Keratinocyte (primary cell): ENCODE data around the gene SYNC. TPM values are rescaled to one million over a fixed set of nuclear protein-coding genes. Genes with fewer than 3 reads are reported as not detected.

ENCODE experiments used
- DNase-seq: peaks from one replicate; pipeline ENCODE4 v3.0.0-alpha.2; 2011; ENCODE audit warnings: low read depth, missing footprints, low spot score
- FAIRE-seq: peaks from 2 replicates; lab custom pipeline; 2011; peaks lifted over from hg19 to GRCh38; lab: Jason Lieb, UNC
- H2AFZ ChIP-seq: 2 replicates; pipeline ENCODE4 v1.6.0; 2012; ENCODE audit warnings: low read length, control low read depth, inconsistent platforms; ENCODE audit not compliant: control insufficient read depth
- H3K27ac ChIP-seq: 2 replicates; pipeline ENCODE4 v1.5.1; 2011; ENCODE audit warnings: low read length; ENCODE audit not compliant: control insufficient read depth, insufficient read depth
- H3K27me3 ChIP-seq: 3 replicates; pipeline ENCODE4 v1.6.0; 2011; ENCODE audit warnings: low read length; ENCODE audit not compliant: control insufficient read depth, insufficient read depth; ENCODE audit errors: extremely low read depth
- H3K36me3 ChIP-seq, 2 experiments: 2 replicates in 1 of 2; 3 replicates in 1 of 2; pipeline ENCODE4 v1.5.1; 2011; ENCODE audit warnings: low read length in 2 of 2, mild to moderate bottlenecking in 1 of 2; ENCODE audit not compliant: control insufficient read depth in 2 of 2, insufficient read depth in 2 of 2; ENCODE audit errors: extremely low read depth in 1 of 2
- H3K4me1 ChIP-seq: 3 replicates; pipeline ENCODE4 v1.5.1; 2011; ENCODE audit warnings: low read length; ENCODE audit not compliant: control insufficient read depth, insufficient read depth; ENCODE audit errors: extremely low read depth
- H3K4me2 ChIP-seq: 3 replicates; pipeline ENCODE4 v1.6.0; 2011; ENCODE audit warnings: low read depth, low read length; ENCODE audit not compliant: control insufficient read depth, insufficient read depth; ENCODE audit errors: extremely low read depth
- H3K4me3 ChIP-seq, 3 experiments: fragments of 200-600 bp in 1 of 3; sonication (generic) in 1 of 3; 2 replicates in 2 of 3; 3 replicates in 1 of 3; pipeline ENCODE4 v1.5.1; 2011 to 2016; ENCODE audit warnings: low read length in 3 of 3, mild to moderate bottlenecking in 3 of 3, control low read depth in 2 of 3, inconsistent platforms in 1 of 3, low read depth in 1 of 3, mixed read lengths in 1 of 3, mixed run types in 1 of 3, moderate library complexity in 1 of 3; ENCODE audit not compliant: control insufficient read depth in 2 of 3, insufficient read depth in 2 of 3; ENCODE audit errors: extremely low read depth in 1 of 3
- H3K79me2 ChIP-seq: 2 replicates; pipeline ENCODE4 v1.6.0; 2012; ENCODE audit warnings: low read length; ENCODE audit not compliant: control insufficient read depth, insufficient read depth
- H3K9ac ChIP-seq: 3 replicates; pipeline ENCODE4 v1.6.0; 2011; ENCODE audit warnings: low read length; ENCODE audit not compliant: control insufficient read depth, insufficient read depth; ENCODE audit errors: extremely low read depth
- H3K9me1 ChIP-seq: 3 replicates; pipeline ENCODE4 v1.6.0; 2011; ENCODE audit warnings: low read length; ENCODE audit not compliant: control insufficient read depth, insufficient read depth; ENCODE audit errors: extremely low read depth
- H3K9me3 ChIP-seq: 2 replicates; pipeline ENCODE4 v1.5.1; 2012; ENCODE audit warnings: low read depth, low read length; ENCODE audit not compliant: control insufficient read depth
- H4K20me1 ChIP-seq: 3 replicates; pipeline ENCODE4 v1.6.0; 2011; ENCODE audit warnings: low read length; ENCODE audit not compliant: control insufficient read depth, insufficient read depth; ENCODE audit errors: extremely low read depth
- EZH2 ChIP-seq: IDR thresholded peaks from one replicate; pipeline ENCODE4 v1.6.1; 2012; ENCODE audit warnings: inconsistent platforms, mild to moderate bottlenecking, low read length, moderate library complexity
- dilution Hi-C: fragments of 300-500 bp; cut with MboI; formaldehyde crosslinking; loops from one replicate; pipeline ENCODE4 v1.7.0; 2020; ENCODE audit warnings: low sequenced_read_pairs; ENCODE audit not compliant: extremely low pct_ligation_motif_present
- polyA plus RNA-seq, 5 experiments: library from polyadenylated mRNA; depleted of rRNA in 3 of 5; stranded (reverse) in 3 of 5; stranded (forward) in 1 of 5; unstranded in 1 of 5; fragments of >200 nt; gene quantifications; 1 replicate in 1 of 5; 2 replicates in 3 of 5; 3 replicates in 1 of 5; pipeline versions ENCODE4 v1.2.1 to v1.2.3, GENCODE V29; 2011 to 2012; ENCODE audit warnings: missing spikeins in 2 of 5, low read depth in 1 of 5, low replicate concordance in 1 of 5
- TF ChIP-seq, protein P1 (sequence below), 3 experiments: IDR thresholded peaks in 1 of 3; conservative IDR thresholded peaks in 1 of 3; optimal IDR thresholded peaks in 1 of 3; 2 replicates in 2 of 3; 3 replicates in 1 of 3; pipeline versions ENCODE3 to v1.5.1; 2011; ENCODE audit warnings: low read length in 3 of 3, mild to moderate bottlenecking in 3 of 3, moderate library complexity in 2 of 3, control low read depth in 1 of 3, inconsistent platforms in 1 of 3; ENCODE audit not compliant: insufficient read depth in 2 of 3; ENCODE audit errors: extremely low read depth in 1 of 3

SYNC gene
- polyA plus RNA-seq, 1 donor (not counting 4 experiments of a cell fraction or from before 2014, with no cell fraction given): 11.2 TPM

DNA sequence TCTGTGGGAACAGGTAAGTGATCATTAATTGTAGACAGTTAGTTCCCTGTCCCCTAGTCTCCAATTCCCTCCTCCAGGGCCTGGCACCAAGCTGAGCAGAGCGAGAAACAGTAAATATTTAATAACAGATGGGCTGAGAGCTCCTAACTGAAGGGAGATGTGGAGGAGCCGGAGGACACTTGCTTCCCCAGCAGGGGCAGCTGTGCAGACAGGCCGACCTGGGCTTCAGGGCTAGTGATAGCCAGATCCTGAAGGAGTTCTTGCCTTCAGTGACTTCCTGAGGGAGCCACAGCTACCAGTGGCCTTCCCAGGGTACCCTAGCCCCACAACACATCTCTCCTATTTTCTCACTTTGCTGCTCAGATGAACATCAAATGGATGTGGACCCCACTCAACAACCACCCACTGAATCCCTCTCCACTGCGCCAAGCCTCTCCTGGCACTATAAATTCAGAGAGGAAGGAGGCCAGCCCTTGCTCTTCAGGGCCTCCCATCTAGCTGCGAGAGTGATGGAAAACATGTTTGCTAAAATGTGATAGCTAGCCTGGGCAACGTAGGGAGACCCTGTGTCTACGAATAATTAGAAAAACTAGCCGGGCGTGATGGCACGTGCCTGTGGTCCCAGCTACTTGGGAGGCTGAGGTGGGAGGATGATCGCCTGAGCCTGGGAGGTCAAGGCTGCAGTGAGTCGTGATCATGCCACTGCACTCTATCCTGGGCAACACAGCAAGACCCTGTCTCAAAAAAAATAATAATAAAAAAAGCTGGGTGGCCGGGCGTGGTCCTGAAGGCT, 26.9 kb upstream of the SYNC start:
- no peak overlapping the region for H3K27ac ChIP-seq
- dilution Hi-C loops: no loop called here
- no peaks in the 10 kb centered on the region for H3K9me3 ChIP-seq
- H2AFZ ChIP-seq: no peak overlapping the region
- no peaks in the 10 kb centered on the region for H3K79me2 ChIP-seq
- no peaks in the 10 kb centered on the region for H3K36me3 ChIP-seq
- FAIRE-seq (no peak), DNase-seq (peak; percentile 32)
- H3K9me1 ChIP-seq: no peaks in the 10 kb centered on the region
- peak overlapping the region; percentile 18 for H3K9ac ChIP-seq
- H3K4me1 ChIP-seq: peaks cover 32% of the 10 kb centered on the region
- no peaks in the 10 kb centered on the region for H4K20me1 ChIP-seq
- no peaks in the 10 kb centered on the region for H3K27me3 ChIP-seq
- H3K4me3 ChIP-seq: no peak overlapping the region
- TF ChIP-seq, protein P1, sequence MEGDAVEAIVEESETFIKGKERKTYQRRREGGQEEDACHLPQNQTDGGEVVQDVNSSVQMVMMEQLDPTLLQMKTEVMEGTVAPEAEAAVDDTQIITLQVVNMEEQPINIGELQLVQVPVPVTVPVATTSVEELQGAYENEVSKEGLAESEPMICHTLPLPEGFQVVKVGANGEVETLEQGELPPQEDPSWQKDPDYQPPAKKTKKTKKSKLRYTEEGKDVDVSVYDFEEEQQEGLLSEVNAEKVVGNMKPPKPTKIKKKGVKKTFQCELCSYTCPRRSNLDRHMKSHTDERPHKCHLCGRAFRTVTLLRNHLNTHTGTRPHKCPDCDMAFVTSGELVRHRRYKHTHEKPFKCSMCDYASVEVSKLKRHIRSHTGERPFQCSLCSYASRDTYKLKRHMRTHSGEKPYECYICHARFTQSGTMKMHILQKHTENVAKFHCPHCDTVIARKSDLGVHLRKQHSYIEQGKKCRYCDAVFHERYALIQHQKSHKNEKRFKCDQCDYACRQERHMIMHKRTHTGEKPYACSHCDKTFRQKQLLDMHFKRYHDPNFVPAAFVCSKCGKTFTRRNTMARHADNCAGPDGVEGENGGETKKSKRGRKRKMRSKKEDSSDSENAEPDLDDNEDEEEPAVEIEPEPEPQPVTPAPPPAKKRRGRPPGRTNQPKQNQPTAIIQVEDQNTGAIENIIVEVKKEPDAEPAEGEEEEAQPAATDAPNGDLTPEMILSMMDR (optimal IDR thresholded peaks at IDR 0.05 in 1 of 3, IDR thresholded peaks at IDR 0.05 in 1 of 3, conservative IDR thresholded peaks at IDR 0.05 in 1 of 3; ENCODE audit: extremely low read depth in 1 of 3, insufficient read depth in 2 of 3, low read length in 3 of 3): no peak
- no peak for TF ChIP-seq EZH2
- no peak overlapping the region for H3K4me2 ChIP-seq

DNA sequence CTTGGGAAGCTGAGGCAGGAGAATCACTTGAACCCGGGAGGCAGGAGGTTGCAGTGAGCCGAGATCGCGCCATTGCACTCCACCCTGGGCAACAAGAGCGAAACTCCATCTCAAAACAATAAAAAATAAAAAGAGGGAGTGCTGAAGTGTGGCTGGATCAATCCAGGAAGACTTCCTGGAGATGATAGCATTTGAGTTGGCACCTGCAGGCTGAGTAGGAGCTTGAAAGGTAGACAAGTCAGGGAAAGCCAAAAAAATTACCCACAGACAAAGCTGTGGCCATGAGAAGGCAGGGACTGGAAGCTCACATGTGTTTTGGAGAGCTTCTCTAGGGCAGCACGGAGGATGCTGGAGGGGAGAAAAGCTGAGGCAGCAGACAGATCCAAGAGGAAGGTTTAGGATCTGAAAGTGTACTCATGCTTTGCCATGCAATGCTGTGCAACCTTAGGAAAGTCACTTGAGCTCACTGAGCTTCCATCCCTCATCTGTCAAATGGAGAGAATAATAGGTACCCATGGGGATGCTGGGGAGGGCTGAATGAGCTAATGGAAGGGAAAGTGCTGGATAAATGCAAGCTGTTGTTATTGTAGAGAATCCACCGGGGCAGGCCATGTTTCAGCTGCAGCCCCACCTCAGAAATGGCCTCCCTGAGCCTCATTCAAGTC, 26.0 kb upstream of the SYNC start:
- H3K36me3 ChIP-seq: no peaks in the 10 kb centered on the region
- FAIRE-seq (no peak), DNase-seq (no peak)
- peaks cover 33% of the 10 kb centered on the region for H3K4me1 ChIP-seq
- H3K79me2 ChIP-seq: no peaks in the 10 kb centered on the region
- H3K27ac ChIP-seq: no peak overlapping the region
- no peak overlapping the region for H3K4me2 ChIP-seq
- H4K20me1 ChIP-seq: no peaks in the 10 kb centered on the region
- H3K4me3 ChIP-seq: no peak overlapping the region
- no peaks in the 10 kb centered on the region for H3K9me3 ChIP-seq
- dilution Hi-C loops: no loop called here
- H3K9me1 ChIP-seq: no peaks in the 10 kb centered on the region
- H2AFZ ChIP-seq: no peak overlapping the region
- no peaks in the 10 kb centered on the region for H3K27me3 ChIP-seq
- no peak overlapping the region for H3K9ac ChIP-seq
- no peak for TF ChIP-seq EZH2
- TF ChIP-seq, protein P1 (optimal IDR thresholded peaks at IDR 0.05 in 1 of 3, IDR thresholded peaks at IDR 0.05 in 1 of 3, conservative IDR thresholded peaks at IDR 0.05 in 1 of 3; ENCODE audit: extremely low read depth in 1 of 3, insufficient read depth in 2 of 3, low read length in 3 of 3): no peak
